ENCODE results near the gene PLCB1. TPM values are rescaled to one million over a fixed set of nuclear protein-coding genes. Genes with fewer than 3 reads are reported as not detected.

The PLCB1 gene
- total RNA-seq, 1 experiment from 2014 or later, result 6.8 TPM

GRCh38 chr20:8569766-8570165 is 437.7 kb downstream of the PLCB1 start:
- no peak overlapping the region for H3K27ac ChIP-seq (ENCODE audit: low read depth, low read length, poor library complexity, severe bottlenecking)
- H3K4me3 ChIP-seq (ENCODE audit: low read depth, low read length, poor library complexity, severe bottlenecking), result no peak overlapping the region
- H3K36me3 ChIP-seq (ENCODE audit: insufficient read depth, low read length, poor library complexity, severe bottlenecking), result no peaks in the 10 kb centered on the region
- BruUV-seq (replicated peaks), result no TSS peak
- TF ChIP-seq, protein P1, sequence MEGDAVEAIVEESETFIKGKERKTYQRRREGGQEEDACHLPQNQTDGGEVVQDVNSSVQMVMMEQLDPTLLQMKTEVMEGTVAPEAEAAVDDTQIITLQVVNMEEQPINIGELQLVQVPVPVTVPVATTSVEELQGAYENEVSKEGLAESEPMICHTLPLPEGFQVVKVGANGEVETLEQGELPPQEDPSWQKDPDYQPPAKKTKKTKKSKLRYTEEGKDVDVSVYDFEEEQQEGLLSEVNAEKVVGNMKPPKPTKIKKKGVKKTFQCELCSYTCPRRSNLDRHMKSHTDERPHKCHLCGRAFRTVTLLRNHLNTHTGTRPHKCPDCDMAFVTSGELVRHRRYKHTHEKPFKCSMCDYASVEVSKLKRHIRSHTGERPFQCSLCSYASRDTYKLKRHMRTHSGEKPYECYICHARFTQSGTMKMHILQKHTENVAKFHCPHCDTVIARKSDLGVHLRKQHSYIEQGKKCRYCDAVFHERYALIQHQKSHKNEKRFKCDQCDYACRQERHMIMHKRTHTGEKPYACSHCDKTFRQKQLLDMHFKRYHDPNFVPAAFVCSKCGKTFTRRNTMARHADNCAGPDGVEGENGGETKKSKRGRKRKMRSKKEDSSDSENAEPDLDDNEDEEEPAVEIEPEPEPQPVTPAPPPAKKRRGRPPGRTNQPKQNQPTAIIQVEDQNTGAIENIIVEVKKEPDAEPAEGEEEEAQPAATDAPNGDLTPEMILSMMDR (conservative IDR thresholded peaks at IDR 0.05; ENCODE audit: low read depth, low read length), result no peak
- TF ChIP-seq EZH2 (IDR thresholded peaks at IDR 0.05; ENCODE audit: borderline replicate concordance, low read depth, low read length, poor library complexity, severe bottlenecking), result no peak
- ChIA-PET POLR2A (ENCODE audit: low non-redundant PET) (no interaction called here), CTCF (no interaction called here)
- H3K9me3 ChIP-seq (ENCODE audit: low read depth, low read length, poor library complexity, severe bottlenecking), result no peaks in the 10 kb centered on the region
- intact Hi-C loops (cut with micrococcal nuclease; ENCODE audit: unreplicated experiment), result no loop called here
- H3K27me3 ChIP-seq (replicated peaks; ENCODE audit: insufficient read depth, low read depth, low read length, poor library complexity), result no peaks in the 10 kb centered on the region
- no peak for DNase-seq (ENCODE audit: low spot score)
- H3K4me1 ChIP-seq (ENCODE audit: insufficient read depth, low read length, poor library complexity, severe bottlenecking), result no peaks in the 10 kb centered on the region

GRCh38 chr20:8571611-8572010 is 439.5 kb downstream of the PLCB1 start:
- intact Hi-C loops (cut with micrococcal nuclease; ENCODE audit: unreplicated experiment), result no loop called here
- Histone ChIP-seq H3K36me3 (ENCODE audit: insufficient read depth, low read length, poor library complexity, severe bottlenecking) (no peaks in the 10 kb centered on the region), H3K27me3 (replicated peaks; ENCODE audit: insufficient read depth, low read depth, low read length, poor library complexity) (no peaks in the 10 kb centered on the region), H3K27ac (ENCODE audit: low read depth, low read length, poor library complexity, severe bottlenecking) (no peak overlapping the region), H3K9me3 (ENCODE audit: low read depth, low read length, poor library complexity, severe bottlenecking) (no peaks in the 10 kb centered on the region), H3K4me1 (ENCODE audit: insufficient read depth, low read length, poor library complexity, severe bottlenecking) (no peaks in the 10 kb centered on the region), H3K4me3 (ENCODE audit: low read depth, low read length, poor library complexity, severe bottlenecking) (no peak overlapping the region)
- POLR2A ChIA-PET (ENCODE audit: low non-redundant PET), result no interaction called here
- TF ChIP-seq EZH2 (IDR thresholded peaks at IDR 0.05; ENCODE audit: borderline replicate concordance, low read depth, low read length, poor library complexity, severe bottlenecking), result no peak
- TF ChIP-seq, protein P1 (conservative IDR thresholded peaks at IDR 0.05; ENCODE audit: low read depth, low read length), result no peak
- DNase-seq (ENCODE audit: low spot score), result no peak
- CTCF ChIA-PET, result no interaction called here
- no TSS peak for BruUV-seq (replicated peaks)

DNA sequence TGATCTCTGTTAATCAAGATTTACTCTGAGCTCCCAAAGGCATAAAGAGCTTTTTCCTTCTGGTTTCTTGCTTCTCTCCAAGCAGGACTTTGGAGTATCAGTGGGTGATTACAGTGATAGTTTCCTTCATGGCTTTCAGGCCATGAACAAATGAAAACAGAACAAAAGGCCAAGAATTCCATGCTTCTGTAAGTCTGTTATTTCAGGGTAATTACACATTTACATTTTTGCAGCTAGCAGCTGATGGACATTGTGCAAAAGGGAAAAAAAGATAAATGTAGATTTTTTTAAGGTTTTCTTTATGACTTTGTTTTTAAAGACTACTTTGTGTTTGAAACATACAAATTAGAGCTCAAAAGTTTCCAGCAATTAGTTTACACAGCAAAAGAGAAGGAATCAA is 441.6 kb downstream of the PLCB1 start:
- CTCF ChIA-PET, result no interaction called here
- intact Hi-C loops (cut with micrococcal nuclease; ENCODE audit: unreplicated experiment), result no loop called here
- no TSS peak for BruUV-seq (replicated peaks)

More for the DNA sequence above, 441.6 kb downstream of the PLCB1 start:
- POLR2A ChIA-PET (ENCODE audit: low non-redundant PET), result no interaction called here
- no peaks in the 10 kb centered on the region for H3K36me3 ChIP-seq (ENCODE audit: insufficient read depth, low read length, poor library complexity, severe bottlenecking)
- H3K4me1 ChIP-seq (ENCODE audit: insufficient read depth, low read length, poor library complexity, severe bottlenecking), result no peaks in the 10 kb centered on the region
- H3K9me3 ChIP-seq (ENCODE audit: low read depth, low read length, poor library complexity, severe bottlenecking), result no peaks in the 10 kb centered on the region
- DNase-seq (ENCODE audit: low spot score), result no peak
- H3K4me3 ChIP-seq (ENCODE audit: low read depth, low read length, poor library complexity, severe bottlenecking), result no peak overlapping the region
- H3K27ac ChIP-seq (ENCODE audit: low read depth, low read length, poor library complexity, severe bottlenecking), result no peak overlapping the region
- TF ChIP-seq, protein P1 (conservative IDR thresholded peaks at IDR 0.05; ENCODE audit: low read depth, low read length), result no peak
- TF ChIP-seq EZH2 (IDR thresholded peaks at IDR 0.05; ENCODE audit: borderline replicate concordance, low read depth, low read length, poor library complexity, severe bottlenecking), result no peak
- no peaks in the 10 kb centered on the region for H3K27me3 ChIP-seq (replicated peaks; ENCODE audit: insufficient read depth, low read depth, low read length, poor library complexity)
